ENCODE measurements around the gene RBM3. TPM values are rescaled to one million over a fixed set of nuclear protein-coding genes. Genes with fewer than 3 reads are reported as not detected.
"Not testable (repeated sequence)": the region's sequence is repeated elsewhere in the genome, so short reads cannot be mapped to it uniquely, and the experiment has no call there.

The RBM3 gene
- 149 and 156 TPM in 2 replicates for total RNA-seq (2014; rRNA removed; shearing (Covaris generic))
- total RNA-seq (2022): 188 and 202 TPM in 2 replicates
- percentile 99 among the genes with signal in this experiment for Bru-seq, nascent RNA
- BruChase-seq, experiment 1, labeled RNA remaining after a 6-hour chase: percentile 99 among the genes with signal in this experiment
- percentile 99 among the genes with signal in this experiment for BruChase-seq, experiment 2, labeled RNA remaining after a 2-hour chase
- long read RNA-seq, transcript RBM3-203 (7 exons, 2,162 nt): major isoform, 75 of 95 reads
- long read RNA-seq, partial matches to known transcripts: 10 of 95 reads
- long read RNA-seq, other reads (novel, unspliced or antisense): 8 of 95 reads

- DNase-seq (ENCODE audit: low spot score): peak; percentile 92
These were observed at the start of gene RBM3 for GRCh38 chrX:48574270-48575266. Gene RBM3 (plus strand): TSS chrX:48574484. CDS start chrX:48575181, 697 bp downstream.

GRCh38 chrX:48525853-48526252 lies 48.4 kb upstream of the RBM3 start:
- H3K4me3 ChIP-seq (ENCODE audit: low read depth, low read length, poor library complexity, severe bottlenecking); H3K9me2 ChIP-seq (ENCODE audit: insufficient read depth, low read length); H3K27ac ChIP-seq (ENCODE audit: low read depth, low read length, poor library complexity, severe bottlenecking); DNase-seq (ENCODE audit: low spot score); H4K20me1 ChIP-seq (ENCODE audit: insufficient read depth, low read length); H3K4me2 ChIP-seq (ENCODE audit: low read length); BruUV-seq (replicated peaks); CTCF ChIA-PET (ENCODE audit: unreplicated experiment); H3K9me3 ChIP-seq (ENCODE audit: low read length); H2AFZ ChIP-seq (ENCODE audit: low read length); intact Hi-C loops (cut with micrococcal nuclease; ENCODE audit: unreplicated experiment): not testable (repeated sequence)
- Histone ChIP-seq H3K4me1 (ENCODE audit: insufficient read depth, low read length, poor library complexity, severe bottlenecking) (peaks cover 18% of the 10 kb centered on the region), H3K79me2 (ENCODE audit: insufficient read depth, low read depth, low read length) (peaks cover 31% of the 10 kb centered on the region), H3K36me3 (ENCODE audit: insufficient read depth, low read length) (peaks cover 57% of the 10 kb centered on the region)
- POLR2A ChIA-PET: interaction anchor here (0.7 kb wide), 2 partner anchors 654 to 1555 kb away, joined by 3 to 7 read pairs; no protein-coding TSS in a partner anchor

More at GRCh38 chrX:48574270-48575266, at the start of gene RBM3:
- Histone ChIP-seq H3K36me3 (ENCODE audit: insufficient read depth, low read length) (peaks cover 48% of the 10 kb centered on the region), H3K27ac (ENCODE audit: low read depth, low read length, poor library complexity, severe bottlenecking) (peak within 1 kb of the TSS; percentile 86), H2AFZ (ENCODE audit: low read length) (peak within 1 kb of the TSS; percentile 83; the same call in 1 of the 2 replicates), H3K4me1 (ENCODE audit: insufficient read depth, low read length, poor library complexity, severe bottlenecking) (peaks cover 36% of the 10 kb centered on the region), H3K4me3 (ENCODE audit: low read depth, low read length, poor library complexity, severe bottlenecking) (peak within 1 kb of the TSS; percentile 100), H4K20me1 (ENCODE audit: insufficient read depth, low read length) (no peaks in the 10 kb centered on the region), H3K79me2 (ENCODE audit: insufficient read depth, low read depth, low read length) (peaks cover 30% of the 10 kb centered on the region), H3K4me2 (ENCODE audit: low read length) (peak within 1 kb of the TSS; percentile 99), H3K9me3 (ENCODE audit: low read length) (no peaks in the 10 kb centered on the region), H3K9me2 (ENCODE audit: insufficient read depth, low read length) (no peaks in the 10 kb centered on the region)
- CTCF ChIA-PET (ENCODE audit: unreplicated experiment): no interaction called here
- intact Hi-C loops (cut with micrococcal nuclease; ENCODE audit: unreplicated experiment): loop anchor here (2.0 to 5.0 kb wide), 3 partner anchors 36 to 97 kb away; partner anchors contain the start of genes EBP, FTSJ1 and TBC1D25
- TSS peak; percentile 79 for BruUV-seq (replicated peaks)
- POLR2A ChIA-PET: interaction anchor here (0.6 to 1.7 kb wide), 3 partner anchors 9 to 35 kb away, joined by 3 to 8 read pairs (median 3); partner anchors contain the start of gene TBC1D25
- TF ChIP-seq EZH2phosphoT487 (IDR thresholded peaks at IDR 0.05; ENCODE audit: borderline replicate concordance, low read depth, low read length) (no peak), CTCF (conservative IDR thresholded peaks at IDR 0.05; ENCODE audit: low read length) (peak; percentile 55)

GRCh38 chrX:48530736-48531135 lies 43.5 kb upstream of the RBM3 start:
- H3K36me3 ChIP-seq (ENCODE audit: insufficient read depth, low read length): peaks cover 36% of the 10 kb centered on the region
- no peak overlapping the region for H3K4me2 ChIP-seq (ENCODE audit: low read length)
- no peaks in the 10 kb centered on the region for H3K4me1 ChIP-seq (ENCODE audit: insufficient read depth, low read length, poor library complexity, severe bottlenecking)
- no TSS peak for BruUV-seq (replicated peaks)
- POLR2A ChIA-PET: no interaction called here
- no peaks in the 10 kb centered on the region for H3K9me2 ChIP-seq (ENCODE audit: insufficient read depth, low read length)
- H4K20me1 ChIP-seq (ENCODE audit: insufficient read depth, low read length): no peaks in the 10 kb centered on the region
- CTCF ChIA-PET (ENCODE audit: unreplicated experiment): no interaction called here
- H3K9me3 ChIP-seq (ENCODE audit: low read length): no peaks in the 10 kb centered on the region
- no peaks in the 10 kb centered on the region for H3K79me2 ChIP-seq (ENCODE audit: insufficient read depth, low read depth, low read length)
- no peak for TF ChIP-seq CTCF (conservative IDR thresholded peaks at IDR 0.05; ENCODE audit: low read length)
- no peak for TF ChIP-seq EZH2phosphoT487 (IDR thresholded peaks at IDR 0.05; ENCODE audit: borderline replicate concordance, low read depth, low read length)
- no peak overlapping the region for H3K4me3 ChIP-seq (ENCODE audit: low read depth, low read length, poor library complexity, severe bottlenecking)
- no peak for DNase-seq (ENCODE audit: low spot score)
- no peak overlapping the region for H3K27ac ChIP-seq (ENCODE audit: low read depth, low read length, poor library complexity, severe bottlenecking)
- no peak overlapping the region for H2AFZ ChIP-seq (ENCODE audit: low read length)
- intact Hi-C loops (cut with micrococcal nuclease; ENCODE audit: unreplicated experiment): no loop called here
